GM18508 (cell line): ENCODE results near the gene HS3ST6.
"Not testable (repeated sequence)": the region's sequence is repeated elsewhere in the genome, so short reads cannot be mapped to it uniquely, and the experiment has no call there.

Source experiments
- ATAC-seq: cut with Tn5 transposase; IDR thresholded peaks from one replicate; pipeline ENCODE4 v1.9.1; 2021; ENCODE audit warnings: moderate number of reproducible peaks; ENCODE audit not compliant: insufficient read depth, unreplicated experiment

HS3ST6 gene

GRCh38 chr16:1909561-1910231, 8.5 kb downstream of the HS3ST6 start:
- no peak for ATAC-seq

- ATAC-seq: no peak
Measured at GRCh38 chr16:1908983-1909382, 9.2 kb downstream of the HS3ST6 start.

GRCh38 chr16:1908184-1908583, 10.0 kb downstream of the HS3ST6 start:
- ATAC-seq: no peak

GRCh38 chr16:1907226-1907860, 10.9 kb downstream of the HS3ST6 start:
- no peak for ATAC-seq

GRCh38 chr16:1906846-1907165, 11.4 kb downstream of the HS3ST6 start:
- no peak for ATAC-seq

- ATAC-seq: no peak
Measured at GRCh38 chr16:1906055-1906845, 12.0 kb downstream of the HS3ST6 start.

- no peak for ATAC-seq
Measured at GRCh38 chr16:1903845-1904840, 14.1 kb downstream of the HS3ST6 start.

GRCh38 chr16:1903220-1903574, 15.0 kb downstream of the HS3ST6 start:
- no peak for ATAC-seq

GRCh38 chr16:1902547-1903219, 15.5 kb downstream of the HS3ST6 start:
- no peak for ATAC-seq

- ATAC-seq: no peak
Measured at GRCh38 chr16:1900452-1900774, 17.8 kb downstream of the HS3ST6 start.

- no peak for ATAC-seq
Measured at GRCh38 chr16:1899641-1900451, 18.4 kb downstream of the HS3ST6 start.

GRCh38 chr16:1897692-1898091, 20.5 kb downstream of the HS3ST6 start:
- ATAC-seq: not testable (repeated sequence)

GRCh38 chr16:1895949-1896675, 22.1 kb downstream of the HS3ST6 start:
- ATAC-seq: no peak

GRCh38 chr16:1895068-1895467, 23.1 kb downstream of the HS3ST6 start:
- no peak for ATAC-seq

GRCh38 chr16:1890708-1891050, 27.5 kb downstream of the HS3ST6 start:
- ATAC-seq: no peak

- ATAC-seq: no peak
Measured at GRCh38 chr16:1890024-1890707, 28.0 kb downstream of the HS3ST6 start.

GRCh38 chr16:1887711-1888354, 30.4 kb downstream of the HS3ST6 start:
- ATAC-seq: no peak

- ATAC-seq: no peak
Measured at GRCh38 chr16:1884889-1885288, 33.3 kb downstream of the HS3ST6 start.
